ENCODE measurements around the gene FGF2.
"Not testable (repeated sequence)": the region's sequence is repeated elsewhere in the genome, so short reads cannot be mapped to it uniquely, and the experiment has no call there.

- not testable (repeated sequence) for TF ChIP-seq POLR2A (IDR thresholded peaks at IDR 0.05; ENCODE audit: borderline replicate concordance, extremely low read depth, insufficient read depth, insufficient read length); CTCF (IDR thresholded peaks at IDR 0.05 in 2 of 3, conservative IDR thresholded peaks at IDR 0.05 in 1 of 3; ENCODE audit: borderline replicate concordance in 1 of 3, insufficient read depth in 1 of 3, low read depth in 2 of 3, low read length in 2 of 3); POLR2AphosphoS5 (IDR thresholded peaks at IDR 0.05; ENCODE audit: low read depth, low read length)
Measured at GRCh38 chr4:122868235-122868634, 41.6 kb downstream of the FGF2 start.

Measured in HCT116 (cell line).